Trophoblast cell (in vitro differentiated cells and primary cell): ENCODE results near the gene GALNT8.

Source experiments
- DNase-seq, 2 donors: peaks; one replicate each; pipeline ENCODE4 v3.0.0-alpha.2; 2016
- H2AFZ ChIP-seq: 2 replicates; pipeline ENCODE4 v1.6.1; 2013; ENCODE audit warnings: low read length, moderate library complexity, mild to moderate bottlenecking; ENCODE audit not compliant: insufficient read depth, poor library complexity
- H2AK5ac ChIP-seq: 2 replicates; pipeline ENCODE4 v1.6.1; 2013; ENCODE audit warnings: mild to moderate bottlenecking, low read length
- H2BK120ac ChIP-seq: 2 replicates; pipeline ENCODE4 v1.6.1; 2013; ENCODE audit warnings: low read length, mild to moderate bottlenecking, moderate library complexity; ENCODE audit not compliant: insufficient read depth, poor library complexity
- H2BK12ac ChIP-seq: 2 replicates; pipeline ENCODE4 v1.6.1; 2013; ENCODE audit warnings: mild to moderate bottlenecking, low read length, moderate library complexity
- H2BK5ac ChIP-seq: 2 replicates; pipeline ENCODE4 v1.6.1; 2013; ENCODE audit warnings: low read length, low read depth, moderate library complexity, mild to moderate bottlenecking; ENCODE audit not compliant: poor library complexity
- H3K14ac ChIP-seq: 2 replicates; pipeline ENCODE4 v1.6.1; 2013; ENCODE audit warnings: mild to moderate bottlenecking, low read length
- H3K18ac ChIP-seq: 2 replicates; pipeline ENCODE4 v1.6.1; 2013; ENCODE audit warnings: mild to moderate bottlenecking, low read length
- H3K23ac ChIP-seq: 2 replicates; pipeline ENCODE4 v1.6.1; 2013; ENCODE audit warnings: low read length
- H3K27ac ChIP-seq: 2 replicates; pipeline ENCODE4 v1.5.1; 2013; ENCODE audit warnings: low read depth, mild to moderate bottlenecking, inconsistent platforms, low read length, moderate library complexity
- H3K27me3 ChIP-seq: 2 replicates; pipeline ENCODE4 v1.6.1; 2013; ENCODE audit warnings: inconsistent platforms, mild to moderate bottlenecking, low read length, moderate library complexity; ENCODE audit not compliant: insufficient read depth
- H3K36me3 ChIP-seq, 2 experiments: 1 replicate in 1 of 2; 2 replicates in 1 of 2; pipeline ENCODE4 v1.6.1; 2013; ENCODE audit warnings: low read length in 2 of 2, mild to moderate bottlenecking in 2 of 2, moderate library complexity in 1 of 2; ENCODE audit not compliant: insufficient read depth in 2 of 2, control insufficient read depth in 1 of 2
- H3K4ac ChIP-seq: 2 replicates; pipeline ENCODE4 v1.6.1; 2013; ENCODE audit warnings: low read depth, mild to moderate bottlenecking, low read length, moderate library complexity
- H3K4me1 ChIP-seq, 2 experiments: 1 replicate in 1 of 2; 2 replicates in 1 of 2; pipeline ENCODE4 v1.6.1; 2013; ENCODE audit warnings: low read length in 2 of 2, mild to moderate bottlenecking in 2 of 2, moderate library complexity in 1 of 2; ENCODE audit not compliant: insufficient read depth in 2 of 2, control insufficient read depth in 1 of 2
- H3K4me2 ChIP-seq: 2 replicates; pipeline ENCODE4 v1.6.1; 2013; ENCODE audit warnings: inconsistent platforms, mild to moderate bottlenecking, low read length, moderate library complexity
- H3K4me3 ChIP-seq: 2 replicates; pipeline ENCODE4 v1.5.1; 2013; ENCODE audit warnings: mild to moderate bottlenecking, low read depth, low read length, inconsistent platforms
- H3K79me1 ChIP-seq: one replicate; pipeline ENCODE4 v1.6.1; 2013; ENCODE audit warnings: low read length
- H3K79me2 ChIP-seq: 2 replicates; pipeline ENCODE4 v1.6.1; 2013; ENCODE audit warnings: low read length, mild to moderate bottlenecking; ENCODE audit not compliant: control insufficient read depth, insufficient read depth, poor library complexity
- H3K9ac ChIP-seq: 2 replicates; pipeline ENCODE4 v1.6.1; 2013; ENCODE audit warnings: mild to moderate bottlenecking, low read length
- H3K9me3 ChIP-seq: 2 replicates; pipeline ENCODE4 v1.6.1; 2013; ENCODE audit warnings: low read depth, mild to moderate bottlenecking, control low read depth, inconsistent platforms, low read length; ENCODE audit not compliant: insufficient read depth
- H4K12ac ChIP-seq: 2 replicates; pipeline ENCODE4 v1.6.1; 2013; ENCODE audit warnings: low read depth, mild to moderate bottlenecking, low read length, moderate library complexity
- H4K8ac ChIP-seq: 2 replicates; pipeline ENCODE4 v1.6.1; 2013; ENCODE audit warnings: low read depth, mild to moderate bottlenecking, low read length, moderate library complexity
- H4K91ac ChIP-seq: one replicate; pipeline ENCODE4 v1.6.1; 2013; ENCODE audit warnings: low read depth, mild to moderate bottlenecking, low read length, moderate library complexity
- whole genome bisulfite sequencing: extraction: QIAGEN DNeasy Blood & Tissue Kit; methylation state at CpG from one replicate; pipeline ENCODE4 v1.1.7; 2013; ENCODE audit warnings: missing lambda C conversion rate; ENCODE audit not compliant: insufficient read length, insufficient coverage; ENCODE audit errors: extremely low coverage; 5-methylcytosine and 5-hydroxymethylcytosine counted together

The GALNT8 gene

GRCh38 chr12:4767186-4767585 lies 47.0 kb downstream of the GALNT8 start:
- H3K9ac ChIP-seq: no peak overlapping the region
- WGBS: no CpG with 5 or more reads among the region's 2 CpGs
- no peak overlapping the region for H2AK5ac ChIP-seq
- H3K18ac ChIP-seq: no peak overlapping the region
- H3K36me3 ChIP-seq: no peaks in the 10 kb centered on the region
- no peaks in the 10 kb centered on the region for H3K79me1 ChIP-seq
- DNase-seq: no peak
- no peak overlapping the region for H3K14ac ChIP-seq
- no peaks in the 10 kb centered on the region for H3K79me2 ChIP-seq
- H4K91ac ChIP-seq: no peak overlapping the region
- H3K4me1 ChIP-seq: peaks cover 2 to 4% of the 10 kb centered on the region in 2 experiments
- H3K4me3 ChIP-seq: no peak overlapping the region
- H4K8ac ChIP-seq: no peak overlapping the region
- H2BK120ac ChIP-seq: no peak overlapping the region
- no peaks in the 10 kb centered on the region for H3K27me3 ChIP-seq
- H2BK12ac ChIP-seq: no peak overlapping the region
- H3K23ac ChIP-seq: no peak overlapping the region
- no peak overlapping the region for H2AFZ ChIP-seq
- H3K4me2 ChIP-seq: no peak overlapping the region
- no peak overlapping the region for H4K12ac ChIP-seq
- H2BK5ac ChIP-seq: no peak overlapping the region
- H3K4ac ChIP-seq: no peak overlapping the region
- H3K27ac ChIP-seq: no peak overlapping the region
- peaks cover 2% of the 10 kb centered on the region for H3K9me3 ChIP-seq

GRCh38 chr12:4768341-4768740 lies 48.1 kb downstream of the GALNT8 start:
- Histone ChIP-seq H3K4me1 (peaks cover 5 to 6% of the 10 kb centered on the region in 2 experiments), H3K27ac (no peak overlapping the region), H3K18ac (no peak overlapping the region), H4K91ac (no peak overlapping the region), H3K79me2 (no peaks in the 10 kb centered on the region), H3K23ac (no peak overlapping the region), H2BK5ac (no peak overlapping the region), H3K9me3 (peaks cover 2% of the 10 kb centered on the region), H3K9ac (no peak overlapping the region), H2AK5ac (no peak overlapping the region), H3K4me2 (no peak overlapping the region), H4K8ac (no peak overlapping the region), H2BK12ac (no peak overlapping the region), H2BK120ac (no peak overlapping the region), H3K4me3 (no peak overlapping the region), H2AFZ (no peak overlapping the region), H3K4ac (no peak overlapping the region), H4K12ac (no peak overlapping the region), H3K36me3 (no peaks in the 10 kb centered on the region), H3K79me1 (no peaks in the 10 kb centered on the region), H3K27me3 (no peaks in the 10 kb centered on the region), H3K14ac (no peak overlapping the region)
- no CpG with 5 or more reads among the region's 2 CpGs for WGBS
- DNase-seq: no peak

- H2BK5ac ChIP-seq: no peak overlapping the region
- no peak overlapping the region for H3K9ac ChIP-seq
- H3K27me3 ChIP-seq: no peaks in the 10 kb centered on the region
- no peak overlapping the region for H4K8ac ChIP-seq
- no peak overlapping the region for H3K4me2 ChIP-seq
- no peak overlapping the region for H3K14ac ChIP-seq
- H3K23ac ChIP-seq: no peak overlapping the region
- H4K91ac ChIP-seq: no peak overlapping the region
- H4K12ac ChIP-seq: no peak overlapping the region
- H3K4me1 ChIP-seq: peaks cover 5 to 6% of the 10 kb centered on the region in 2 experiments
- H3K36me3 ChIP-seq: no peaks in the 10 kb centered on the region
- no peak overlapping the region for H2BK12ac ChIP-seq
- no CpG with 5 or more reads among the region's 5 CpGs for WGBS
- no peak for DNase-seq
- no peaks in the 10 kb centered on the region for H3K79me1 ChIP-seq
- H3K18ac ChIP-seq: no peak overlapping the region
- H2AK5ac ChIP-seq: no peak overlapping the region
- H2BK120ac ChIP-seq: no peak overlapping the region
- H3K9me3 ChIP-seq: peaks cover 2% of the 10 kb centered on the region
- no peak overlapping the region for H3K27ac ChIP-seq
- H2AFZ ChIP-seq: no peak overlapping the region
- no peaks in the 10 kb centered on the region for H3K79me2 ChIP-seq
- no peak overlapping the region for H3K4me3 ChIP-seq
- no peak overlapping the region for H3K4ac ChIP-seq
Measured at GRCh38 chr12:4769073-4769472, 48.9 kb downstream of the GALNT8 start.

GRCh38 chr12:4771172-4771959 lies 51.2 kb downstream of the GALNT8 start:
- no peak overlapping the region for H3K14ac ChIP-seq

More at GRCh38 chr12:4771172-4771959, 51.2 kb downstream of the GALNT8 start:
- Histone ChIP-seq H3K9me3 (peaks cover 2% of the 10 kb centered on the region), H3K23ac (no peak overlapping the region), H3K18ac (no peak overlapping the region), H3K4me1 (peaks cover 5 to 6% of the 10 kb centered on the region in 2 experiments), H3K79me1 (no peaks in the 10 kb centered on the region), H4K8ac (no peak overlapping the region), H4K12ac (no peak overlapping the region), H3K79me2 (no peaks in the 10 kb centered on the region), H3K36me3 (no peaks in the 10 kb centered on the region), H3K4me3 (no peak overlapping the region), H2BK5ac (no peak overlapping the region), H3K27me3 (no peaks in the 10 kb centered on the region), H2BK12ac (no peak overlapping the region), H3K4ac (no peak overlapping the region), H4K91ac (no peak overlapping the region), H2AK5ac (no peak overlapping the region), H2BK120ac (no peak overlapping the region), H2AFZ (no peak overlapping the region), H3K27ac (no peak overlapping the region), H3K4me2 (no peak overlapping the region), H3K9ac (no peak overlapping the region)
- no peak for DNase-seq
- WGBS: no CpG with 5 or more reads among the region's 7 CpGs
